WTC11 (cell line): Measurements from ENCODE around the gene ZSWIM4. TPM values are rescaled to one million over a fixed set of nuclear protein-coding genes. Genes with fewer than 3 reads are reported as not detected.

Experiments used
- ATAC-seq: fragments of 200-7000 bp; cut with Tn5 transposase; 2 replicates; pipeline ENCODE4 v1.10.0; 2021; ENCODE audit warnings: mild to moderate bottlenecking, moderate library complexity
- CTCF ChIA-PET: fragments of 300-600 bp; sonication (Branson Sonifier 250); formaldehyde crosslinking; loops from one replicate; lab custom pipeline; 2021; ENCODE audit warnings: antibody characterized with exemption; lab: Charles Lee
- POLR2A ChIA-PET: fragments of 350-600 bp; sonication (Branson Sonifier 250); formaldehyde crosslinking; loops from one replicate; lab custom pipeline; 2021; ENCODE audit warnings: antibody characterized with exemption; lab: Charles Lee
- DNase-seq: peaks from one replicate; pipeline ENCODE4 v3.0.0; 2021; ENCODE audit warnings: low spot score
- H3K27ac Mint-ChIP-seq: 2 replicates; pipeline ENCODE4 v1.8.0; 2021; ENCODE audit warnings: mixed read lengths
- H3K27me3 Mint-ChIP-seq: 2 replicates; pipeline ENCODE4 v1.8.0; 2021; ENCODE audit warnings: low read depth, mild to moderate bottlenecking, moderate library complexity, mixed read lengths
- H3K36me3 Mint-ChIP-seq: 2 replicates; pipeline ENCODE4 v1.8.0; 2021; ENCODE audit warnings: mixed read lengths
- H3K4me1 Mint-ChIP-seq: 2 replicates; pipeline ENCODE4 v1.8.0; 2022; ENCODE audit warnings: mixed read lengths
- H3K4me3 Mint-ChIP-seq: 2 replicates; pipeline ENCODE4 v1.8.0; 2021; ENCODE audit warnings: mild to moderate bottlenecking, moderate library complexity, mixed read lengths
- H3K9me3 Mint-ChIP-seq: 2 replicates; pipeline ENCODE4 v1.8.0; 2021; ENCODE audit warnings: mixed read lengths
- ATF1 ChIP-seq: sonication (generic); formaldehyde crosslinking; IDR thresholded peaks from 2 replicates; pipeline ENCODE4 v1.8.1; 2023; ENCODE audit warnings: mild to moderate bottlenecking, moderate library complexity, missing genetic modification reagents
- ATF6 ChIP-seq: sonication (generic); formaldehyde crosslinking; IDR thresholded peaks from 2 replicates; pipeline ENCODE4 v1.8.1; 2023; ENCODE audit warnings: mild to moderate bottlenecking, missing genetic modification reagents
- CBFB ChIP-seq: sonication (generic); formaldehyde crosslinking; IDR thresholded peaks from 2 replicates; pipeline ENCODE4 v1.8.1; 2022; ENCODE audit warnings: mild to moderate bottlenecking, low read depth, missing genetic modification reagents
- CREB1 ChIP-seq: sonication (generic); formaldehyde crosslinking; IDR thresholded peaks from 2 replicates; pipeline ENCODE4 v1.8.0; 2023; ENCODE audit warnings: mild to moderate bottlenecking, missing genetic modification reagents
- ESRRA ChIP-seq: sonication (generic); formaldehyde crosslinking; IDR thresholded peaks from 2 replicates; pipeline ENCODE4 v1.8.1; 2022; ENCODE audit warnings: mild to moderate bottlenecking, missing genetic modification reagents, borderline replicate concordance
- GRHL2 ChIP-seq: fragments of 250-450 bp; sonication (Bioruptor Pico); IDR thresholded peaks from 2 replicates; pipeline ENCODE4 v1.8.0; 2022; ENCODE audit warnings: mild to moderate bottlenecking, moderate library complexity; ENCODE audit not compliant: insufficient replicate concordance, severe bottlenecking
- HMGA2 ChIP-seq: fragments of 250-450 bp; sonication (Bioruptor Pico); IDR thresholded peaks from 2 replicates; pipeline ENCODE4 v1.4.0; 2021; ENCODE audit warnings: mild to moderate bottlenecking, moderate library complexity
- JUN ChIP-seq: sonication (generic); formaldehyde crosslinking; IDR thresholded peaks from 2 replicates; pipeline ENCODE4 v1.8.0; 2023; ENCODE audit warnings: mild to moderate bottlenecking, missing genetic modification reagents
- MAX ChIP-seq: sonication (generic); formaldehyde crosslinking; IDR thresholded peaks from 2 replicates; pipeline ENCODE4 v1.8.0; 2022; ENCODE audit warnings: mild to moderate bottlenecking, missing genetic modification reagents
- NFE2L1 ChIP-seq: sonication (generic); formaldehyde crosslinking; IDR thresholded peaks from 2 replicates; pipeline ENCODE4 v1.8.1; 2023; ENCODE audit warnings: missing genetic modification reagents
- PRDM15 ChIP-seq: sonication (generic); formaldehyde crosslinking; IDR thresholded peaks from 2 replicates; pipeline ENCODE4 v1.8.0; 2022; ENCODE audit warnings: missing genetic modification reagents
- PREB ChIP-seq: sonication (generic); formaldehyde crosslinking; IDR thresholded peaks from 2 replicates; pipeline ENCODE4 v1.8.1; 2022; ENCODE audit warnings: mild to moderate bottlenecking, missing genetic modification reagents, moderate library complexity, borderline replicate concordance
- RELA ChIP-seq: sonication (generic); formaldehyde crosslinking; IDR thresholded peaks from 2 replicates; pipeline ENCODE4 v1.8.1; 2022; ENCODE audit warnings: missing genetic modification reagents, mild to moderate bottlenecking, borderline replicate concordance
- RORB ChIP-seq: fragments of 250-450 bp; sonication (Bioruptor Pico); IDR thresholded peaks from 2 replicates; pipeline ENCODE4 v1.9.0; 2021; ENCODE audit warnings: mild to moderate bottlenecking
- SP1 ChIP-seq: sonication (generic); formaldehyde crosslinking; conservative IDR thresholded peaks from 2 replicates; pipeline ENCODE4 v1.8.1; 2022; ENCODE audit warnings: missing genetic modification reagents
- TCF7 ChIP-seq: sonication (generic); formaldehyde crosslinking; IDR thresholded peaks from 2 replicates; pipeline ENCODE4 v1.8.0; 2022; ENCODE audit warnings: mild to moderate bottlenecking, low read depth, missing genetic modification reagents, moderate library complexity
- ZNF121 ChIP-seq: sonication (generic); formaldehyde crosslinking; IDR thresholded peaks from 2 replicates; pipeline ENCODE4 v1.8.0; 2023; ENCODE audit warnings: missing genetic modification reagents
- ZNF232 ChIP-seq: sonication (generic); formaldehyde crosslinking; IDR thresholded peaks from 2 replicates; pipeline ENCODE4 v1.8.0; 2022; ENCODE audit warnings: mild to moderate bottlenecking, missing genetic modification reagents
- ZNF263 ChIP-seq: sonication (generic); formaldehyde crosslinking; IDR thresholded peaks from 2 replicates; pipeline ENCODE4 v1.8.1; 2022; ENCODE audit warnings: low read depth, mild to moderate bottlenecking, moderate library complexity, missing genetic modification reagents
- ZNF396 ChIP-seq: fragments of 250-450 bp; sonication (Bioruptor Pico); IDR thresholded peaks from 2 replicates; pipeline ENCODE4 v1.8.0; 2021; ENCODE audit warnings: mild to moderate bottlenecking, moderate library complexity, borderline replicate concordance
- ZNF423 ChIP-seq: fragments of 250-450 bp; sonication (Bioruptor Pico); IDR thresholded peaks from 2 replicates; pipeline ENCODE4 v2.1.2; 2022; ENCODE audit warnings: mild to moderate bottlenecking, moderate library complexity
- ZNF512 ChIP-seq: sonication (generic); formaldehyde crosslinking; IDR thresholded peaks from 2 replicates; pipeline ENCODE4 v1.8.1; 2022; ENCODE audit warnings: missing genetic modification reagents, borderline replicate concordance
- total RNA-seq: library from RNA; stranded (reverse); gene quantifications from 3 replicates; pipeline ENCODE4 v1.2.3, GENCODE V29; 2021

The ZSWIM4 gene
- total RNA-seq, 1 experiment from 2014 or later, result 33.4 TPM

- POLR2A ChIA-PET, result interaction anchor here (2.1 to 3.2 kb wide), 2 partner anchors 9 to 20 kb away, joined by 12 to 20 read pairs; no protein-coding TSS in a partner anchor
- Mint-ChIP-seq H3K36me3 (peaks cover 36% of the 10 kb centered on the region), H3K4me1 (peaks cover 15% of the 10 kb centered on the region), H3K27me3 (no peaks in the 10 kb centered on the region), H3K9me3 (no peaks in the 10 kb centered on the region)
- ATAC-seq, result no peak
- TF ChIP-seq NFE2L1 (CRISPR knock-in tag) (no peak), ZNF512 (no peak), ZNF121 (0 out of 2 replicates have a peak, but pooled peaks have one; percentile 8), RELA (CRISPR knock-in tag) (no peak), CREB1 (CRISPR knock-in tag) (no peak)
- TF ChIP-seq, all 79 proteins: peak for 1
- DNase-seq, result no peak
- no peak overlapping the region for H3K4me3 Mint-ChIP-seq
- peak overlapping the region; percentile 41 for H3K27ac Mint-ChIP-seq
- CTCF ChIA-PET, result interaction anchor here (0.5 to 2.1 kb wide), 12 partner anchors 9 to 52 kb away, joined by 3 to 19 read pairs (median 8); partner anchors contain the start of gene ZSWIM4
Observed at GRCh38 chr19:13826652-13827235, 31.5 kb downstream of the ZSWIM4 start.

GRCh38 chr19:13827656-13828055 lies 32.4 kb downstream of the ZSWIM4 start:
- H3K27ac Mint-ChIP-seq, result peak overlapping the region; percentile 73
- H3K4me3 Mint-ChIP-seq, result no peak overlapping the region
- no peaks in the 10 kb centered on the region for H3K27me3 Mint-ChIP-seq
- no peaks in the 10 kb centered on the region for H3K9me3 Mint-ChIP-seq
- no peak for TF ChIP-seq MAX (CRISPR knock-in tag)
- no peak for TF ChIP-seq ATF1 (CRISPR knock-in tag)
- no peak for TF ChIP-seq ATF6
- TF ChIP-seq PREB (CRISPR knock-in tag), result no peak
- TF ChIP-seq ZNF423 (CRISPR knock-in tag), result no peak
- TF ChIP-seq ZNF263, result no peak
- TF ChIP-seq TCF7, result no peak
- TF ChIP-seq JUN, result no peak
- TF ChIP-seq GRHL2 (CRISPR knock-in tag), result no peak
- ChIA-PET CTCF (interaction anchor here (0.6 to 1.6 kb wide), 10 partner anchors 9 to 232 kb away, joined by 3 to 10 read pairs (median 5); no protein-coding TSS in a partner anchor), POLR2A (interaction anchor here (0.6 to 3.2 kb wide), 3 partner anchors 10 to 49 kb away, joined by 3 to 20 read pairs (median 6); partner anchors contain the start of gene ZSWIM4)
- DNase-seq (no peak), ATAC-seq (peak; percentile 66)
- H3K36me3 Mint-ChIP-seq, result peaks cover 30% of the 10 kb centered on the region
- H3K4me1 Mint-ChIP-seq, result peaks cover 15% of the 10 kb centered on the region

GRCh38 chr19:13830114-13830740 lies 35.0 kb downstream of the ZSWIM4 start:
- POLR2A ChIA-PET, result interaction anchor here (0.7 to 0.8 kb wide), 2 partner anchors 12 to 108 kb away, joined by 3 read pairs; no protein-coding TSS in a partner anchor
- CTCF ChIA-PET, result interaction anchor here (0.5 to 1.1 kb wide), 2 partner anchors 29 to 1402 kb away, joined by 3 read pairs; partner anchors contain the start of gene EPHX3
- H3K4me3 Mint-ChIP-seq, result no peak overlapping the region
- H3K27ac Mint-ChIP-seq, result no peak overlapping the region
- DNase-seq (no peak), ATAC-seq (no peak)
- no peaks in the 10 kb centered on the region for H3K9me3 Mint-ChIP-seq
- H3K4me1 Mint-ChIP-seq, result peaks cover 27% of the 10 kb centered on the region
- H3K36me3 Mint-ChIP-seq, result peaks cover 19% of the 10 kb centered on the region
- H3K27me3 Mint-ChIP-seq, result no peaks in the 10 kb centered on the region
- TF ChIP-seq CBFB (no peak), ZNF232 (CRISPR knock-in tag) (no peak), RORB (no peak), ESRRA (CRISPR knock-in tag) (no peak), PRDM15 (CRISPR knock-in tag) (no peak), SP1 (CRISPR knock-in tag) (no peak), HMGA2 (CRISPR knock-in tag) (no peak), ZNF396 (CRISPR knock-in tag) (no peak), ATF1 (CRISPR knock-in tag) (no peak)
